GM12878 (cell line): ENCODE measurements around the gene FANCG. TPM values are rescaled to one million over a fixed set of nuclear protein-coding genes. Genes with fewer than 3 reads are reported as not detected.

ENCODE experiments used
- ATAC-seq: fragments of 200-7000 bp; cut with Tn5 transposase; 3 replicates; pipeline ENCODE4 v1.9.1; 2020; ENCODE audit warnings: mild to moderate bottlenecking, moderate library complexity
- BruUV-seq: library from RNA; stranded (reverse); fragments of 400-500 nt; replicated peaks from 2 replicates; lab custom pipeline; 2021; lab: Mats Ljungman, UMichigan
- CTCF ChIA-PET: fragments of 300-600 bp; sonication (Branson Sonifier 250); formaldehyde crosslinking; extraction: SDS; loops from one replicate; lab custom pipeline; 2021; ENCODE audit warnings: inconsistent platforms; lab: Yijun Ruan, JAX
- POLR2A ChIA-PET: fragments of 350-600 bp; formaldehyde crosslinking; extraction: SDS; loops from one replicate; lab custom pipeline; 2021; ENCODE audit warnings: inconsistent platforms; lab: Charles Lee
- RAD21 ChIA-PET: fragments of 300-600 bp; sonication (Branson Sonifier 250); formaldehyde crosslinking; loops from one replicate; lab custom pipeline; 2023; ENCODE audit warnings: antibody characterized with exemption; ENCODE audit not compliant: unreplicated experiment; lab: Charles Lee
- SMC1A ChIA-PET: fragments of 300-600 bp; sonication (Branson Sonifier 250); formaldehyde crosslinking; loops from one replicate; lab custom pipeline; 2023; ENCODE audit not compliant: unreplicated experiment, uncharacterized antibody; lab: Charles Lee
- DNase-seq: peaks from one replicate; pipeline ENCODE4 v3.0.0-alpha.2; 2011; ENCODE audit warnings: low read depth, low spot score
- FAIRE-seq: peaks from 3 replicates; lab custom pipeline; 2011; peaks lifted over from hg19 to GRCh38; lab: Jason Lieb, UNC
- H2AFZ ChIP-seq: 2 replicates; pipeline ENCODE4 v1.6.0; 2011; ENCODE audit warnings: low read depth, low read length, control low read depth; ENCODE audit not compliant: control insufficient read depth
- H3K27ac ChIP-seq: 2 replicates; pipeline ENCODE4 v1.5.1; 2011; ENCODE audit warnings: control low read depth; ENCODE audit not compliant: control insufficient read depth, insufficient read depth
- H3K27me3 ChIP-seq, 2 experiments: replicated peaks in 1 of 2; 2 replicates each; pipeline versions ENCODE4 v1.6.0 to v1.6.1; 2011; ENCODE audit warnings: low read length in 1 of 2; ENCODE audit not compliant: control insufficient read depth in 2 of 2, insufficient read depth in 2 of 2
- H3K36me3 ChIP-seq, 2 experiments: 2 replicates each; pipeline ENCODE4 v1.5.1; 2011; ENCODE audit warnings: low read length in 1 of 2; ENCODE audit not compliant: control insufficient read depth in 2 of 2, insufficient read depth in 2 of 2
- H3K4me1 ChIP-seq: 2 replicates; pipeline ENCODE4 v1.6.1; 2011; ENCODE audit warnings: mild to moderate bottlenecking, low read length, moderate library complexity, mixed read lengths; ENCODE audit not compliant: control insufficient read depth, insufficient read depth
- H3K4me2 ChIP-seq: 2 replicates; pipeline ENCODE4 v1.6.0; 2011; ENCODE audit warnings: control low read depth; ENCODE audit not compliant: control insufficient read depth, insufficient read depth
- H3K4me3 ChIP-seq: fragments of 200-600 bp; sonication (generic); 2 replicates; pipeline ENCODE4 v1.5.1; 2016
- H3K79me2 ChIP-seq: 2 replicates; pipeline ENCODE4 v1.6.0; 2011; ENCODE audit warnings: low read length; ENCODE audit not compliant: control insufficient read depth, insufficient read depth
- H3K9ac ChIP-seq: 2 replicates; pipeline ENCODE4 v1.8.0; 2011; ENCODE audit warnings: low read length, control low read depth, mixed read lengths; ENCODE audit not compliant: control insufficient read depth, insufficient read depth
- H3K9me3 ChIP-seq: replicated peaks from 3 replicates; pipeline ENCODE4 v1.5.1; 2011; ENCODE audit warnings: mild to moderate bottlenecking, low read length; ENCODE audit not compliant: control insufficient read depth, insufficient read depth
- H4K20me1 ChIP-seq: 2 replicates; pipeline ENCODE4 v1.6.0; 2011; ENCODE audit not compliant: control insufficient read depth, insufficient read depth
- MEF2A ChIP-seq: IDR thresholded peaks from 2 replicates; pipeline ENCODE4 v1.6.1; 2011; ENCODE audit warnings: low read depth, mild to moderate bottlenecking, low read length, moderate library complexity; ENCODE audit not compliant: insufficient read depth
- WGBS: methylation state at CpG from one replicate; pipeline ENCODE4 v1.1.6; 2016; ENCODE audit warnings: low lambda C conversion rate; ENCODE audit not compliant: insufficient replicate concordance, insufficient coverage; ENCODE audit errors: missing lambda C conversion rate; 5-methylcytosine and 5-hydroxymethylcytosine counted together
- in situ Hi-C: fragments of 300-500 bp; cut with MboI; formaldehyde crosslinking; loops from 9 replicates; pipeline ENCODE4 v1.14.3; 2018; ENCODE audit warnings: mixed read lengths
- intact Hi-C: fragments of 100-400 bp; cut with micrococcal nuclease; formaldehyde crosslinking; loops from one replicate; pipeline ENCODE4 v1.14.2; 2022; ENCODE audit not compliant: unreplicated experiment
- polyA plus RNA-seq, 11 experiments: library from polyadenylated mRNA; depleted of rRNA in 4 of 11; unstranded in 6 of 11; stranded (reverse) in 5 of 11; fragments of >200 nt; fragmentation: Nextera tagmentation in 4 of 11; fragmentation: Illumina TruSeq in 1 of 11; extraction: Ambion mirVana in 4 of 11; extraction: Trizol in 1 of 11; gene quantifications; 1 replicate in 1 of 11; 2 replicates in 10 of 11; pipeline versions ENCODE4 v1.2.1 to v1.2.3, GENCODE V29; 2011 to 2016; ENCODE audit warnings: inconsistent platforms in 2 of 11, missing spikeins in 2 of 11, low read depth in 1 of 11
- total RNA-seq, 4 experiments: library from RNA; depleted of rRNA in 3 of 4; stranded (reverse); fragments of >200 nt in 3 of 4; fragmentation: Illumina TruSeq in 1 of 4; extraction: Trizol in 1 of 4; gene quantifications; 2 replicates each; pipeline versions ENCODE4 v1.2.1 to v1.2.3, GENCODE V29; 2013 to 2021
- TF ChIP-seq, protein P1 (sequence below): IDR thresholded peaks from 2 replicates; pipeline ENCODE4 v1.6.1; 2012; ENCODE audit warnings: mild to moderate bottlenecking, low read depth, low read length

The FANCG gene
- total and polyA plus RNA-seq, 10 of the 15 experiments (the other 5 are each of a cell fraction or from before 2014, with no cell fraction given): 16.4 to 78.7 (median 45.4) TPM

DNA sequence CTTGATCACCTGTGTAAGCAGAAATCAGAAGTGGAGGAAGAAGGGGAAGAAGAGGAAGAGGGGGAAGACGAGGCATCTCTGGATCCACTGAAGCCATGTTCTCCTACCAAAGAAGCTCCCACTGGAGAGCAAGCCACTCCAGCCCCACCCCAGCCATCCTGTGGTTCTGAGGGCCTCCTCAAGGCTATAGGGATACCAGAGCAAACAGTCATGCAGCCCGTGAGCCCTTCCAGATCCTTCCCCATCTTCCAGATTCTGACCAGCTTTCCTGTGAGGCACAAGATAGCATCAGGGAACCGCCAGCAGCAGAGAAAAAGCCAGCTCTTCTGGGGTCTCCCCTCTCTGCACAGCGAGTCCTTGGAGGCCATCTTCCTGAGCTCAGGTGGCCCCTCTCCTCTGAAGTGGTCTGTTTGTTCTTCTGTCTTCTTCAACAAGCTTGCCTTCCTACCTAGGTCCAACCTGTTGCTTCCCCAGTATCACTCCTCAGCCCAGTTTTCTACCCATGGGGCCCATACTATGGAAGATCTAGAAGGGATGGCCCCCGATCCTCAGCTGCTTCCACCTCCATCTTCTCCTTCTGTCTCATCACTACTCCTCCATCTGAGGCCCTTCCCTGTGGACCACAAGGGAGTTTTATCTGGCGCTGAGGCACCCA, 36.7 kb downstream of the FANCG start:
- no peaks in the 10 kb centered on the region for H3K4me1 ChIP-seq
- no peaks in the 10 kb centered on the region for H3K27me3 ChIP-seq
- no peak overlapping the region for H3K4me2 ChIP-seq
- H3K9me3 ChIP-seq: no peaks in the 10 kb centered on the region
- in situ Hi-C loops (no loop called here), intact Hi-C loops (no loop called here)
- FAIRE-seq (no peak), ATAC-seq (no peak), DNase-seq (no peak)
- H2AFZ ChIP-seq: no peak overlapping the region
- H3K36me3 ChIP-seq: no peaks in the 10 kb centered on the region; a peak in 1 of 4 replicates
- SMC1A ChIA-PET: interaction anchor here (1.0 kb wide), 1 partner anchor 9 kb away, joined by 5 read pairs; no protein-coding TSS in a partner anchor
- RAD21 ChIA-PET: no interaction called here
- no TSS peak for BruUV-seq
- H4K20me1 ChIP-seq: no peaks in the 10 kb centered on the region
- H3K9ac ChIP-seq: no peak overlapping the region
- H3K79me2 ChIP-seq: no peaks in the 10 kb centered on the region
- TF ChIP-seq, protein P1, sequence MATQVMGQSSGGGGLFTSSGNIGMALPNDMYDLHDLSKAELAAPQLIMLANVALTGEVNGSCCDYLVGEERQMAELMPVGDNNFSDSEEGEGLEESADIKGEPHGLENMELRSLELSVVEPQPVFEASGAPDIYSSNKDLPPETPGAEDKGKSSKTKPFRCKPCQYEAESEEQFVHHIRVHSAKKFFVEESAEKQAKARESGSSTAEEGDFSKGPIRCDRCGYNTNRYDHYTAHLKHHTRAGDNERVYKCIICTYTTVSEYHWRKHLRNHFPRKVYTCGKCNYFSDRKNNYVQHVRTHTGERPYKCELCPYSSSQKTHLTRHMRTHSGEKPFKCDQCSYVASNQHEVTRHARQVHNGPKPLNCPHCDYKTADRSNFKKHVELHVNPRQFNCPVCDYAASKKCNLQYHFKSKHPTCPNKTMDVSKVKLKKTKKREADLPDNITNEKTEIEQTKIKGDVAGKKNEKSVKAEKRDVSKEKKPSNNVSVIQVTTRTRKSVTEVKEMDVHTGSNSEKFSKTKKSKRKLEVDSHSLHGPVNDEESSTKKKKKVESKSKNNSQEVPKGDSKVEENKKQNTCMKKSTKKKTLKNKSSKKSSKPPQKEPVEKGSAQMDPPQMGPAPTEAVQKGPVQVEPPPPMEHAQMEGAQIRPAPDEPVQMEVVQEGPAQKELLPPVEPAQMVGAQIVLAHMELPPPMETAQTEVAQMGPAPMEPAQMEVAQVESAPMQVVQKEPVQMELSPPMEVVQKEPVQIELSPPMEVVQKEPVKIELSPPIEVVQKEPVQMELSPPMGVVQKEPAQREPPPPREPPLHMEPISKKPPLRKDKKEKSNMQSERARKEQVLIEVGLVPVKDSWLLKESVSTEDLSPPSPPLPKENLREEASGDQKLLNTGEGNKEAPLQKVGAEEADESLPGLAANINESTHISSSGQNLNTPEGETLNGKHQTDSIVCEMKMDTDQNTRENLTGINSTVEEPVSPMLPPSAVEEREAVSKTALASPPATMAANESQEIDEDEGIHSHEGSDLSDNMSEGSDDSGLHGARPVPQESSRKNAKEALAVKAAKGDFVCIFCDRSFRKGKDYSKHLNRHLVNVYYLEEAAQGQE: no peak
- no peak for TF ChIP-seq MEF2A
- 89% methylated on average over 6 of the region's 6 CpGs for WGBS
- POLR2A ChIA-PET: no interaction called here
- no peak overlapping the region for H3K27ac ChIP-seq
- CTCF ChIA-PET: interaction anchor here (0.7 to 1.4 kb wide), 4 partner anchors 8 to 143 kb away, joined by 3 to 6 read pairs (median 3); no protein-coding TSS in a partner anchor
- no peak overlapping the region for H3K4me3 ChIP-seq
